Measurements from ENCODE around the gene DPP7.

Gene DPP7

GRCh38 chr9:137138722-137139467 lies 24.4 kb upstream of the DPP7 start, which contains the start of gene GRIN1:
Gene GRIN1, plus strand, starts transcription at chr9:137139154. Its CDS starts 333 bp downstream, at chr9:137139487.
- H2AFZ ChIP-seq (ENCODE audit: low read length), result no peak within 1 kb of the TSS
- H2BK15ac ChIP-seq (ENCODE audit: low read length), result no peak within 1 kb of the TSS
- peak within 1 kb of the TSS; percentile 73 for H3K23ac ChIP-seq (ENCODE audit: low read depth, low read length, poor library complexity)
- H3K27ac ChIP-seq (replicated peaks; ENCODE audit: low read length), result no peak within 1 kb of the TSS
- H3K36me3 ChIP-seq (replicated peaks in 1 of 2; ENCODE audit: control insufficient read depth in 2 of 2, insufficient read depth in 2 of 2, low read length in 2 of 2), result no peaks in the 10 kb centered on the region
- H4K91ac ChIP-seq (ENCODE audit: low read depth, low read length, poor library complexity), result no peak within 1 kb of the TSS
- H4K8ac ChIP-seq (ENCODE audit: low read depth, low read length), result no peak within 1 kb of the TSS
- H3K79me1 ChIP-seq (ENCODE audit: low read depth, low read length), result peaks cover 2% of the 10 kb centered on the region
- H3K4ac ChIP-seq (ENCODE audit: low read length), result no peak within 1 kb of the TSS
- H3K27me3 ChIP-seq (ENCODE audit: control insufficient read depth in 3 of 3, insufficient read depth in 3 of 3, low read depth in 1 of 3, low read length in 3 of 3), result peaks cover 10 to 84% (median 76%) of the 10 kb centered on the region in 3 experiments
- peak; percentile 60 for DNase-seq (ENCODE audit: low spot score)
- H3K9me3 ChIP-seq (replicated peaks in 1 of 2; ENCODE audit: control insufficient read depth in 2 of 2, insufficient read depth in 1 of 2, low read depth in 1 of 2, low read length in 2 of 2), result peaks cover 0 to 5% of the 10 kb centered on the region in 2 donors
- H3K9ac ChIP-seq (ENCODE audit: low read depth, low read length, poor library complexity), result peak within 1 kb of the TSS; percentile 44
- no peak within 1 kb of the TSS for H2BK120ac ChIP-seq (ENCODE audit: low read depth, low read length)
- no peak within 1 kb of the TSS for H2AK5ac ChIP-seq (ENCODE audit: low read depth, low read length)
- H3K14ac ChIP-seq (ENCODE audit: low read length), result peak within 1 kb of the TSS; percentile 89
- peaks cover 0 to 2% of the 10 kb centered on the region in 2 donors for H3K4me1 ChIP-seq (ENCODE audit: control insufficient read depth in 2 of 2, insufficient read depth in 1 of 2, low read depth in 1 of 2, low read length in 2 of 2)
- peak within 1 kb of the TSS in 1 of 2 donors; percentile 68 for H3K4me3 ChIP-seq (ENCODE audit: low read length in 2 of 2)
- no peak within 1 kb of the TSS for H3K18ac ChIP-seq (ENCODE audit: low read length)
- H2BK5ac ChIP-seq (ENCODE audit: low read length), result no peak within 1 kb of the TSS
- peak within 1 kb of the TSS; percentile 2 for H3K4me2 ChIP-seq (ENCODE audit: insufficient read depth, low read length, poor library complexity, severe bottlenecking)
- H2BK12ac ChIP-seq (ENCODE audit: low read length), result no peak within 1 kb of the TSS
- no CpG with 5 or more reads among the region's 104 CpGs for WGBS, 2 donors (ENCODE audit: extremely low coverage in 2 of 2, insufficient read length in 2 of 2, insufficient replicate concordance in 1 of 2)

- peaks cover 2% of the 10 kb centered on the region for H3K79me1 ChIP-seq (ENCODE audit: low read depth, low read length)
- no peak overlapping the region for H2BK5ac ChIP-seq (ENCODE audit: low read length)
- no peak overlapping the region for H2BK120ac ChIP-seq (ENCODE audit: low read depth, low read length)
- peaks cover 0 to 5% of the 10 kb centered on the region in 2 donors for H3K9me3 ChIP-seq (replicated peaks in 1 of 2; ENCODE audit: control insufficient read depth in 2 of 2, insufficient read depth in 1 of 2, low read depth in 1 of 2, low read length in 2 of 2)
- H3K27ac ChIP-seq (replicated peaks; ENCODE audit: low read length), result no peak overlapping the region
- no peak overlapping the region for H2BK15ac ChIP-seq (ENCODE audit: low read length)
- no peak overlapping the region for H3K4ac ChIP-seq (ENCODE audit: low read length)
- H4K8ac ChIP-seq (ENCODE audit: low read depth, low read length), result no peak overlapping the region
- H3K4me2 ChIP-seq (ENCODE audit: insufficient read depth, low read length, poor library complexity, severe bottlenecking), result no peak overlapping the region
- DNase-seq (ENCODE audit: low spot score), result no peak
- H3K27me3 ChIP-seq (ENCODE audit: control insufficient read depth in 3 of 3, insufficient read depth in 3 of 3, low read depth in 1 of 3, low read length in 3 of 3), result peaks cover 10 to 77% (median 71%) of the 10 kb centered on the region in 3 experiments
- no peak overlapping the region for H3K14ac ChIP-seq (ENCODE audit: low read length)
- no peak overlapping the region for H3K18ac ChIP-seq (ENCODE audit: low read length)
- H3K4me3 ChIP-seq (ENCODE audit: low read length in 2 of 2), result no peak overlapping the region
- H3K9ac ChIP-seq (ENCODE audit: low read depth, low read length, poor library complexity), result no peak overlapping the region
- H3K23ac ChIP-seq (ENCODE audit: low read depth, low read length, poor library complexity), result no peak overlapping the region
- peaks cover 0 to 2% of the 10 kb centered on the region in 2 donors for H3K4me1 ChIP-seq (ENCODE audit: control insufficient read depth in 2 of 2, insufficient read depth in 1 of 2, low read depth in 1 of 2, low read length in 2 of 2)
- no peaks in the 10 kb centered on the region for H3K36me3 ChIP-seq (replicated peaks in 1 of 2; ENCODE audit: control insufficient read depth in 2 of 2, insufficient read depth in 2 of 2, low read length in 2 of 2)
- H2BK12ac ChIP-seq (ENCODE audit: low read length), result no peak overlapping the region
- WGBS, 2 donors (ENCODE audit: extremely low coverage in 2 of 2, insufficient read length in 2 of 2, insufficient replicate concordance in 1 of 2), result no CpG with 5 or more reads among the region's 25 CpGs
- no peak overlapping the region for H2AK5ac ChIP-seq (ENCODE audit: low read depth, low read length)
- H2AFZ ChIP-seq (ENCODE audit: low read length), result no peak overlapping the region
- no peak overlapping the region for H4K91ac ChIP-seq (ENCODE audit: low read depth, low read length, poor library complexity)
These were observed 23.7 kb upstream of the DPP7 start for GRCh38 chr9:137138058-137138721.

GRCh38 chr9:137136881-137137607 lies 22.5 kb upstream of the DPP7 start:
- H3K36me3 ChIP-seq (replicated peaks in 1 of 2; ENCODE audit: control insufficient read depth in 2 of 2, insufficient read depth in 2 of 2, low read length in 2 of 2), result no peaks in the 10 kb centered on the region
- no peak overlapping the region for H3K18ac ChIP-seq (ENCODE audit: low read length)
- peaks cover 10 to 65% (median 62%) of the 10 kb centered on the region in 3 experiments for H3K27me3 ChIP-seq (ENCODE audit: control insufficient read depth in 3 of 3, insufficient read depth in 3 of 3, low read depth in 1 of 3, low read length in 3 of 3)
- no peak overlapping the region for H2AFZ ChIP-seq (ENCODE audit: low read length)
- peaks cover 2% of the 10 kb centered on the region for H3K79me1 ChIP-seq (ENCODE audit: low read depth, low read length)
- H2BK15ac ChIP-seq (ENCODE audit: low read length), result no peak overlapping the region
- WGBS, 2 donors (ENCODE audit: extremely low coverage in 2 of 2, insufficient read length in 2 of 2, insufficient replicate concordance in 1 of 2), result no CpG with 5 or more reads among the region's 23 CpGs
- no peak overlapping the region for H3K4ac ChIP-seq (ENCODE audit: low read length)
- H2AK5ac ChIP-seq (ENCODE audit: low read depth, low read length), result no peak overlapping the region
- H3K23ac ChIP-seq (ENCODE audit: low read depth, low read length, poor library complexity), result no peak overlapping the region
- H3K4me1 ChIP-seq (ENCODE audit: control insufficient read depth in 2 of 2, insufficient read depth in 1 of 2, low read depth in 1 of 2, low read length in 2 of 2), result peaks cover 0 to 2% of the 10 kb centered on the region in 2 donors
- no peak overlapping the region for H3K9ac ChIP-seq (ENCODE audit: low read depth, low read length, poor library complexity)
- H3K27ac ChIP-seq (replicated peaks; ENCODE audit: low read length), result no peak overlapping the region
- H2BK120ac ChIP-seq (ENCODE audit: low read depth, low read length), result no peak overlapping the region
- H3K9me3 ChIP-seq (replicated peaks in 1 of 2; ENCODE audit: control insufficient read depth in 2 of 2, insufficient read depth in 1 of 2, low read depth in 1 of 2, low read length in 2 of 2), result peaks cover 0 to 5% of the 10 kb centered on the region in 2 donors
- H2BK12ac ChIP-seq (ENCODE audit: low read length), result no peak overlapping the region
- no peak for DNase-seq (ENCODE audit: low spot score)
- H3K4me3 ChIP-seq (ENCODE audit: low read length in 2 of 2), result peak overlapping the region in 1 of 2 donors; percentile 22
- no peak overlapping the region for H3K4me2 ChIP-seq (ENCODE audit: insufficient read depth, low read length, poor library complexity, severe bottlenecking)
- H4K8ac ChIP-seq (ENCODE audit: low read depth, low read length), result no peak overlapping the region
- H3K14ac ChIP-seq (ENCODE audit: low read length), result no peak overlapping the region
- no peak overlapping the region for H2BK5ac ChIP-seq (ENCODE audit: low read length)
- H4K91ac ChIP-seq (ENCODE audit: low read depth, low read length, poor library complexity), result no peak overlapping the region
